GM21528 (cell line): ENCODE results near the gene HAVCR2.
A peak's percentile ranks its signal among the peaks of the same experiment; 100 is the strongest.
"Not testable (repeated sequence)": the region's sequence is repeated elsewhere in the genome, so short reads cannot be mapped to it uniquely, and the experiment has no call there.

Source experiments
- ATAC-seq: cut with Tn5 transposase; IDR thresholded peaks from one replicate; pipeline ENCODE4 v1.9.1; 2021; ENCODE audit warnings: mild to moderate bottlenecking, moderate library complexity; ENCODE audit not compliant: unreplicated experiment, low FRiP score

The HAVCR2 gene

GRCh38 chr5:157100140-157100679 is 8.6 kb downstream of the HAVCR2 start:
- ATAC-seq: no peak

- peak; percentile 81 for ATAC-seq
These were observed 20.4 kb downstream of the HAVCR2 start for GRCh38 chr5:157088342-157088990.

GRCh38 chr5:157086751-157087359 is 22.0 kb downstream of the HAVCR2 start:
- no peak for ATAC-seq

- ATAC-seq: no peak
These were observed 22.9 kb downstream of the HAVCR2 start for GRCh38 chr5:157085930-157086329.

- no peak for ATAC-seq
These were observed 28.6 kb downstream of the HAVCR2 start for GRCh38 chr5:157080286-157080685.

GRCh38 chr5:157076558-157076957 is 32.3 kb downstream of the HAVCR2 start:
- no peak for ATAC-seq

- no peak for ATAC-seq
These were observed 36.3 kb downstream of the HAVCR2 start for GRCh38 chr5:157072508-157072907.

- no peak for ATAC-seq
These were observed 38.9 kb downstream of the HAVCR2 start for GRCh38 chr5:157069949-157070348.

GRCh38 chr5:157068785-157069184 is 40.1 kb downstream of the HAVCR2 start:
- ATAC-seq: no peak

GRCh38 chr5:157068339-157068738 is 40.5 kb downstream of the HAVCR2 start:
- no peak for ATAC-seq

- ATAC-seq: no peak
These were observed 41.8 kb downstream of the HAVCR2 start for GRCh38 chr5:157067005-157067404.

GRCh38 chr5:157066080-157066479 is 42.8 kb downstream of the HAVCR2 start:
- ATAC-seq: no peak

- ATAC-seq: no peak
These were observed 44.9 kb downstream of the HAVCR2 start for GRCh38 chr5:157063776-157064430.

GRCh38 chr5:157059891-157060290 is 49.0 kb downstream of the HAVCR2 start:
- no peak for ATAC-seq

- ATAC-seq: no peak
These were observed 49.7 kb downstream of the HAVCR2 start, which contains the start of gene HAVCR1 for GRCh38 chr5:157059093-157059539. Gene HAVCR1, minus strand, starts transcription at chr5:157059116. Its CDS starts 1,173 bp downstream, at chr5:157057943.

GRCh38 chr5:157057459-157058370 is 51.1 kb downstream of the HAVCR2 start:
- no peak for ATAC-seq

- ATAC-seq: not testable (repeated sequence)
These were observed 52.0 kb downstream of the HAVCR2 start for GRCh38 chr5:157056848-157057247.

- ATAC-seq: no peak
These were observed 57.1 kb downstream of the HAVCR2 start for GRCh38 chr5:157051604-157052245.

- ATAC-seq: no peak
These were observed 58.8 kb downstream of the HAVCR2 start for GRCh38 chr5:157050050-157050449.

- ATAC-seq: no peak
These were observed 59.2 kb downstream of the HAVCR2 start for GRCh38 chr5:157049605-157050004.
